ENCODE data around the gene SLC18A3.

The SLC18A3 gene

DNA sequence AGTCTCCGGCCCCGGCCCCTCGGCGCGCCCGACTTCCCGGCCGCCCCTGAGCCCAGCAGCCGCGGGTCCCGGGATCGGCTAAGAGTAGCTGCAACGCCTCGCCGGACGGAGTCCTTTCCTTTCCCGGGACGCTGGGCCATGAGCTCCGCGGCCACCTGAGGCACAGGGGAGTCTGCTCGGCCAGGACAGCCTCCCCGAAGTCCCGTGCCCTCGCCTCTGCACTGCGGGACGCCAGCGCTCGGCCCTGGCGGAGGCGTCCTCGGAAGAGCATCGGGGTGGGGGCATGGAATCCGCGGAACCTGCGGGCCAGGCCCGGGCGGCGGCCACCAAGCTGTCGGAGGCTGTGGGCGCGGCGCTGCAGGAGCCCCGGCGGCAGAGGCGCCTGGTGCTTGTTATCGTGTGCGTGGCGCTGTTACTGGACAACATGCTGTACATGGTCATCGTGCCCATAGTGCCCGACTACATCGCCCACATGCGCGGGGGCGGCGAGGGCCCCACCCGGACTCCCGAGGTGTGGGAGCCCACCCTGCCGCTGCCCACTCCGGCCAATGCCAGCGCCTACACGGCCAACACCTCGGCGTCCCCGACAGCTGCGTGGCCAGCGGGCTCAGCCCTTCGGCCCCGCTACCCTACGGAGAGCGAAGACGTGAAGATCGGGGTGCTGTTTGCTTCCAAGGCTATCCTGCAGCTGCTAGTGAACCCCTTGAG is 502 bp downstream of the SLC18A3 start:
- no peak overlapping the region for H3K27ac ChIP-seq (replicated peaks)
- H3K4me3 ChIP-seq (replicated peaks; ENCODE audit: insufficient read depth, low read length), result no peak overlapping the region
- no peak for TF ChIP-seq POLR2AphosphoS5 (IDR thresholded peaks at IDR 0.05; ENCODE audit: low read depth)
- TF ChIP-seq SPI1 (IDR thresholded peaks at IDR 0.05; ENCODE audit: borderline replicate concordance, low read depth), result no peak
- TF ChIP-seq, protein P1, sequence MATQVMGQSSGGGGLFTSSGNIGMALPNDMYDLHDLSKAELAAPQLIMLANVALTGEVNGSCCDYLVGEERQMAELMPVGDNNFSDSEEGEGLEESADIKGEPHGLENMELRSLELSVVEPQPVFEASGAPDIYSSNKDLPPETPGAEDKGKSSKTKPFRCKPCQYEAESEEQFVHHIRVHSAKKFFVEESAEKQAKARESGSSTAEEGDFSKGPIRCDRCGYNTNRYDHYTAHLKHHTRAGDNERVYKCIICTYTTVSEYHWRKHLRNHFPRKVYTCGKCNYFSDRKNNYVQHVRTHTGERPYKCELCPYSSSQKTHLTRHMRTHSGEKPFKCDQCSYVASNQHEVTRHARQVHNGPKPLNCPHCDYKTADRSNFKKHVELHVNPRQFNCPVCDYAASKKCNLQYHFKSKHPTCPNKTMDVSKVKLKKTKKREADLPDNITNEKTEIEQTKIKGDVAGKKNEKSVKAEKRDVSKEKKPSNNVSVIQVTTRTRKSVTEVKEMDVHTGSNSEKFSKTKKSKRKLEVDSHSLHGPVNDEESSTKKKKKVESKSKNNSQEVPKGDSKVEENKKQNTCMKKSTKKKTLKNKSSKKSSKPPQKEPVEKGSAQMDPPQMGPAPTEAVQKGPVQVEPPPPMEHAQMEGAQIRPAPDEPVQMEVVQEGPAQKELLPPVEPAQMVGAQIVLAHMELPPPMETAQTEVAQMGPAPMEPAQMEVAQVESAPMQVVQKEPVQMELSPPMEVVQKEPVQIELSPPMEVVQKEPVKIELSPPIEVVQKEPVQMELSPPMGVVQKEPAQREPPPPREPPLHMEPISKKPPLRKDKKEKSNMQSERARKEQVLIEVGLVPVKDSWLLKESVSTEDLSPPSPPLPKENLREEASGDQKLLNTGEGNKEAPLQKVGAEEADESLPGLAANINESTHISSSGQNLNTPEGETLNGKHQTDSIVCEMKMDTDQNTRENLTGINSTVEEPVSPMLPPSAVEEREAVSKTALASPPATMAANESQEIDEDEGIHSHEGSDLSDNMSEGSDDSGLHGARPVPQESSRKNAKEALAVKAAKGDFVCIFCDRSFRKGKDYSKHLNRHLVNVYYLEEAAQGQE (IDR thresholded peaks at IDR 0.05; ENCODE audit: insufficient replicate concordance, low read depth), result no peak

DNA sequence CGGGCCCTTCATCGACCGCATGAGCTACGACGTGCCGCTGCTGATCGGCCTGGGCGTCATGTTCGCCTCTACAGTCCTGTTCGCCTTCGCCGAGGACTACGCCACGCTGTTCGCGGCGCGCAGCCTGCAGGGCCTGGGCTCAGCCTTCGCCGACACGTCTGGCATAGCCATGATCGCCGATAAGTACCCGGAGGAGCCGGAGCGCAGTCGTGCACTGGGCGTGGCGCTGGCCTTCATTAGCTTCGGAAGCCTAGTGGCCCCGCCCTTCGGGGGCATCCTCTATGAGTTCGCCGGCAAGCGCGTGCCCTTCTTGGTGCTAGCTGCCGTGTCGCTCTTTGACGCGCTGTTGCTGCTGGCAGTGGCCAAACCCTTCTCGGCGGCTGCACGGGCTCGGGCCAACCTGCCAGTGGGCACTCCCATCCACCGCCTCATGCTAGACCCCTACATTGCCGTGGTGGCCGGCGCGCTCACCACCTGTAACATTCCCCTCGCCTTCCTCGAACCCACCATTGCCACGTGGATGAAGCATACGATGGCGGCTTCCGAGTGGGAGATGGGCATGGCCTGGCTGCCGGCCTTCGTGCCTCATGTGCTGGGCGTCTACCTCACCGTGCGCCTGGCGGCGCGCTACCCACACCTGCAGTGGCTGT is 1.2 kb downstream of the SLC18A3 start:
- H3K4me3 ChIP-seq (replicated peaks; ENCODE audit: insufficient read depth, low read length), result no peak overlapping the region
- DNase-seq (ENCODE audit: low read depth in 1 of 2, low spot score in 1 of 2), result no peak
- H3K27ac ChIP-seq (replicated peaks), result no peak overlapping the region
- TF ChIP-seq SPI1 (IDR thresholded peaks at IDR 0.05; ENCODE audit: borderline replicate concordance, low read depth), result no peak
- TF ChIP-seq POLR2AphosphoS5 (IDR thresholded peaks at IDR 0.05; ENCODE audit: low read depth), result no peak
- peaks cover 68% of the 10 kb centered on the region for H3K27me3 ChIP-seq (ENCODE audit: insufficient read depth, poor library complexity, severe bottlenecking)

More for the DNA sequence above, 502 bp downstream of the SLC18A3 start:
- DNase-seq (ENCODE audit: low read depth in 1 of 2, low spot score in 1 of 2), result no peak
- peaks cover 65% of the 10 kb centered on the region for H3K27me3 ChIP-seq (ENCODE audit: insufficient read depth, poor library complexity, severe bottlenecking)

DNA sequence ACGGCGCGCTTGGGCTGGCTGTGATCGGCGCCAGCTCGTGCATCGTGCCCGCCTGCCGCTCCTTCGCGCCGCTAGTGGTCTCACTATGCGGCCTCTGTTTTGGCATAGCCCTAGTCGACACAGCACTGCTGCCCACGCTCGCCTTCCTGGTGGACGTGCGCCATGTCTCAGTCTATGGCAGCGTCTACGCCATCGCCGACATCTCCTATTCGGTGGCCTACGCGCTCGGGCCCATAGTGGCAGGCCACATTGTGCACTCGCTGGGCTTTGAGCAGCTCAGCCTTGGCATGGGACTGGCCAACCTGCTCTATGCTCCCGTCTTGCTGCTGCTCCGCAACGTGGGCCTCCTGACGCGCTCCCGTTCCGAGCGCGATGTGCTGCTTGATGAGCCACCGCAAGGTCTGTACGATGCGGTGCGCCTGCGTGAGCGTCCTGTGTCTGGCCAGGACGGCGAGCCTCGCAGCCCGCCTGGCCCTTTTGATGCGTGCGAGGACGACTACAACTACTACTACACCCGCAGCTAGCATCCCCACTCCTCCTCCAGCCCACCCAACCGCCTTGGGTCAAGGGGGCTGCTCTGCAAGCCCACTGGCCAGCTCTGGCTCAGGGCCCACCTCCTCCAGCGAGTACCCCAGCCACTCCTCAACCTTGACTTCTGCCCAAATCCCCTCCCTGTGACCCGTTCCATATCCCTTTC is 1.9 kb downstream of the SLC18A3 start:
- Histone ChIP-seq H3K27me3 (ENCODE audit: insufficient read depth, poor library complexity, severe bottlenecking) (peaks cover 68% of the 10 kb centered on the region), H3K27ac (replicated peaks) (no peak overlapping the region), H3K4me3 (replicated peaks; ENCODE audit: insufficient read depth, low read length) (no peak overlapping the region)
- TF ChIP-seq POLR2AphosphoS5 (IDR thresholded peaks at IDR 0.05; ENCODE audit: low read depth) (no peak), GABPA (IDR thresholded peaks at IDR 0.05; ENCODE audit: low read depth) (no peak), SPI1 (IDR thresholded peaks at IDR 0.05; ENCODE audit: borderline replicate concordance, low read depth) (no peak)
- TF ChIP-seq, protein P1 (IDR thresholded peaks at IDR 0.05; ENCODE audit: insufficient replicate concordance, low read depth), result no peak
- TF ChIP-seq, protein P2, sequence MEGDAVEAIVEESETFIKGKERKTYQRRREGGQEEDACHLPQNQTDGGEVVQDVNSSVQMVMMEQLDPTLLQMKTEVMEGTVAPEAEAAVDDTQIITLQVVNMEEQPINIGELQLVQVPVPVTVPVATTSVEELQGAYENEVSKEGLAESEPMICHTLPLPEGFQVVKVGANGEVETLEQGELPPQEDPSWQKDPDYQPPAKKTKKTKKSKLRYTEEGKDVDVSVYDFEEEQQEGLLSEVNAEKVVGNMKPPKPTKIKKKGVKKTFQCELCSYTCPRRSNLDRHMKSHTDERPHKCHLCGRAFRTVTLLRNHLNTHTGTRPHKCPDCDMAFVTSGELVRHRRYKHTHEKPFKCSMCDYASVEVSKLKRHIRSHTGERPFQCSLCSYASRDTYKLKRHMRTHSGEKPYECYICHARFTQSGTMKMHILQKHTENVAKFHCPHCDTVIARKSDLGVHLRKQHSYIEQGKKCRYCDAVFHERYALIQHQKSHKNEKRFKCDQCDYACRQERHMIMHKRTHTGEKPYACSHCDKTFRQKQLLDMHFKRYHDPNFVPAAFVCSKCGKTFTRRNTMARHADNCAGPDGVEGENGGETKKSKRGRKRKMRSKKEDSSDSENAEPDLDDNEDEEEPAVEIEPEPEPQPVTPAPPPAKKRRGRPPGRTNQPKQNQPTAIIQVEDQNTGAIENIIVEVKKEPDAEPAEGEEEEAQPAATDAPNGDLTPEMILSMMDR (IDR thresholded peaks at IDR 0.05; ENCODE audit: insufficient read depth, low read length), result no peak
- no peak for DNase-seq (ENCODE audit: low read depth in 1 of 2, low spot score in 1 of 2)

DNA sequence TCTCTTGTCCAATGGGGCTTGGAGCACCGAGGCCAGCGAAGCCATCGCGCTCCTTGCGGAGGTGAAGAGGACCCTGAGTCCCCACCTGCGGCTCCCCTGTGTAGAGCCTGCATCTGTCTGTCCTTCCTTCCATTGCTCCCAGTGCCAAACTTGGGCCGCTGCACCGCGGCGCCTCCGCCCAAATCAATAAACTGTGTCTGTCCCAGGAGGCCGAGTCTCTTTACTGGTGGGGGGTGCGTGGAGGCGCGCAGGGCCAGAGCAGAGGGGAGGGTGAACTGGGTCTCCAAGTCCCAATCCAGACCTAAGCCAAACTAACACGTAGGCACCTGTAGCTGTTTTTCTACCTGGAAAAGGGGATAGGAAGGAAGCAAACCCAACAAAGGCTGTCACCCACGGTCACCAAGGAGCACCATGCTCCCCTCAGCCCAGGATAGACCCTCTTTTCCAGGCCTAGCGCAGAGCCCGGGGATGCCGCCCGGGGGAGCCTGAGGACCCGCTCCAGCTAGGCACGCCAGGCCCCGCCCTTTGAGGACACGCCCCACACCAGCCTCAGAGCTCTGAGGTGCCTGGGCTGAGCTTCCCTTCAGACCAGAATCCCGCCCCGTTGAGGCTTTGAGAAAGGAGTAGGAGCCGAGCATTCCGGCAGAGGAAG is 2.5 kb downstream of the SLC18A3 start:
- DNase-seq (ENCODE audit: low read depth in 1 of 2, low spot score in 1 of 2), result no peak
- Histone ChIP-seq H3K27ac (replicated peaks) (no peak overlapping the region), H3K27me3 (ENCODE audit: insufficient read depth, poor library complexity, severe bottlenecking) (peaks cover 67% of the 10 kb centered on the region), H3K4me3 (replicated peaks; ENCODE audit: insufficient read depth, low read length) (no peak overlapping the region)
- TF ChIP-seq, protein P1 (IDR thresholded peaks at IDR 0.05; ENCODE audit: insufficient replicate concordance, low read depth), result no peak
- TF ChIP-seq GABPA (IDR thresholded peaks at IDR 0.05; ENCODE audit: low read depth) (no peak), SPI1 (IDR thresholded peaks at IDR 0.05; ENCODE audit: borderline replicate concordance, low read depth) (no peak), POLR2AphosphoS5 (IDR thresholded peaks at IDR 0.05; ENCODE audit: low read depth) (no peak)
- TF ChIP-seq, protein P2 (IDR thresholded peaks at IDR 0.05; ENCODE audit: insufficient read depth, low read length), result no peak

Data from HL-60 (cell line).